ENCODE data around the gene HEATR3.

Gene HEATR3

DNA sequence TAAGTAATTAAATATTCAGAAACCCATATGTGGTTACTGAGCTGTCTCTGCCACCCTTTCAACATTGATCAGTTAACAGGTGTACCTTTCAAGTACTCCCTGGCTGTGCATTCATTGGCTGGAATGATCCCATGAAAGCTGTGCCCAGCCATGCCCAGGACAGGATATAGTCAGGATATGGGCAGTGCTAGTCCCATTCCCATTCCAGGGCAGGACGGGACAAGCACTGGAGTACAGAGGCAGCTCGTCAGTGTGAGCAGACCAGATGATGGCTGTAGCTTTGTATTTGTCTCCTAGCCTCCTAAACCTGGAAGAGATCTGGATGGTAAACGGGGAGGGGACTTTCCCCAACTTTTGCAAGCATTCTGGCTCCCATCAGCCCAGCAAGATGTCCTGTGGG is 22.5 kb downstream of the HEATR3 start:
- no peaks in the 10 kb centered on the region for H3K9me3 ChIP-seq (ENCODE audit: insufficient read depth, low read depth, low read length)
- H3K9me2 ChIP-seq (replicated peaks; ENCODE audit: low read depth, low read length): no peaks in the 10 kb centered on the region
- H4K20me1 ChIP-seq (ENCODE audit: insufficient read depth, low read length, poor library complexity, severe bottlenecking): no peaks in the 10 kb centered on the region
- no peak overlapping the region for H3K9ac ChIP-seq (ENCODE audit: low read depth, low read length, poor library complexity, severe bottlenecking)
- no peaks in the 10 kb centered on the region for H3K4me1 ChIP-seq (ENCODE audit: insufficient read depth, low read length, poor library complexity, severe bottlenecking)
- H3F3A ChIP-seq (ENCODE audit: low read depth): no peaks in the 10 kb centered on the region
- H3K4me2 ChIP-seq (ENCODE audit: low read depth, low read length, poor library complexity, severe bottlenecking): no peak overlapping the region
- TF ChIP-seq, protein P1, sequence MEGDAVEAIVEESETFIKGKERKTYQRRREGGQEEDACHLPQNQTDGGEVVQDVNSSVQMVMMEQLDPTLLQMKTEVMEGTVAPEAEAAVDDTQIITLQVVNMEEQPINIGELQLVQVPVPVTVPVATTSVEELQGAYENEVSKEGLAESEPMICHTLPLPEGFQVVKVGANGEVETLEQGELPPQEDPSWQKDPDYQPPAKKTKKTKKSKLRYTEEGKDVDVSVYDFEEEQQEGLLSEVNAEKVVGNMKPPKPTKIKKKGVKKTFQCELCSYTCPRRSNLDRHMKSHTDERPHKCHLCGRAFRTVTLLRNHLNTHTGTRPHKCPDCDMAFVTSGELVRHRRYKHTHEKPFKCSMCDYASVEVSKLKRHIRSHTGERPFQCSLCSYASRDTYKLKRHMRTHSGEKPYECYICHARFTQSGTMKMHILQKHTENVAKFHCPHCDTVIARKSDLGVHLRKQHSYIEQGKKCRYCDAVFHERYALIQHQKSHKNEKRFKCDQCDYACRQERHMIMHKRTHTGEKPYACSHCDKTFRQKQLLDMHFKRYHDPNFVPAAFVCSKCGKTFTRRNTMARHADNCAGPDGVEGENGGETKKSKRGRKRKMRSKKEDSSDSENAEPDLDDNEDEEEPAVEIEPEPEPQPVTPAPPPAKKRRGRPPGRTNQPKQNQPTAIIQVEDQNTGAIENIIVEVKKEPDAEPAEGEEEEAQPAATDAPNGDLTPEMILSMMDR (conservative IDR thresholded peaks at IDR 0.05; ENCODE audit: low read length): no peak
- no peak for TF ChIP-seq EZH2phosphoT487 (IDR thresholded peaks at IDR 0.05; ENCODE audit: borderline replicate concordance)
- H3K4me3 ChIP-seq (ENCODE audit: low read length, poor library complexity, severe bottlenecking): no peak overlapping the region
- no peaks in the 10 kb centered on the region for H3K79me2 ChIP-seq (ENCODE audit: insufficient read depth, low read length)
- no peaks in the 10 kb centered on the region for H3K27me3 ChIP-seq (ENCODE audit: insufficient read depth, low read length, poor library complexity, severe bottlenecking)
- peaks cover 59% of the 10 kb centered on the region; the same call in 1 of the 2 replicates for H3K36me3 ChIP-seq (ENCODE audit: insufficient read depth, low read length)
- no peak overlapping the region for H2AFZ ChIP-seq (ENCODE audit: low read length)

DNA sequence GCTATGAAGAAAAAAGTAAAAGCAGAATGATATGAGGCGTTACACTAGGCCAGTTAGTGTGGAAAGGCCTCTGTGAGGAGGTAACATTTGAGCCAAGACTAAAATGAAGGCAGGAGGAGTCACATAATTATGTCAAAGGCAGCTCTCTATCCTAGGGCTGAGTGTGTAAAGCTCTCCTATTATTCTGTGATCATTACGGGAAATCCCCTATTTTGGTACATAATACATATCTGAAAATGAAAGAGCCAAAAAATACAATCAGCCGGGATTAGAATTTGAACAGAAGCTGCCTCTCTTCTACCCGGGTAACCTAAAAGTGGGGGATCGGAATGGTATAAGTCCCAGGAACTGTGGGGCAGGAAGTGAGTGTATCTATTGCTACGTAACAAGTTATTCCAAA is 27.1 kb downstream of the HEATR3 start:
- no peaks in the 10 kb centered on the region for H3K27me3 ChIP-seq (ENCODE audit: insufficient read depth, low read length, poor library complexity, severe bottlenecking)
- no peaks in the 10 kb centered on the region for H3K4me1 ChIP-seq (ENCODE audit: insufficient read depth, low read length, poor library complexity, severe bottlenecking)
- H3K9ac ChIP-seq (ENCODE audit: low read depth, low read length, poor library complexity, severe bottlenecking): no peak overlapping the region
- H3F3A ChIP-seq (ENCODE audit: low read depth): no peaks in the 10 kb centered on the region
- H3K9me2 ChIP-seq (replicated peaks; ENCODE audit: low read depth, low read length): no peaks in the 10 kb centered on the region
- no peaks in the 10 kb centered on the region for H4K20me1 ChIP-seq (ENCODE audit: insufficient read depth, low read length, poor library complexity, severe bottlenecking)
- no peaks in the 10 kb centered on the region for H3K9me3 ChIP-seq (ENCODE audit: insufficient read depth, low read depth, low read length)
- no peak overlapping the region for H3K4me2 ChIP-seq (ENCODE audit: low read depth, low read length, poor library complexity, severe bottlenecking)
- TF ChIP-seq, protein P1 (conservative IDR thresholded peaks at IDR 0.05; ENCODE audit: low read length): no peak
- no peak for TF ChIP-seq EZH2phosphoT487 (IDR thresholded peaks at IDR 0.05; ENCODE audit: borderline replicate concordance)
- no peak overlapping the region for H2AFZ ChIP-seq (ENCODE audit: low read length)
- no peak overlapping the region for H3K4me3 ChIP-seq (ENCODE audit: low read length, poor library complexity, severe bottlenecking)
- H3K36me3 ChIP-seq (ENCODE audit: insufficient read depth, low read length): peaks cover 40% of the 10 kb centered on the region
- H3K79me2 ChIP-seq (ENCODE audit: insufficient read depth, low read length): no peaks in the 10 kb centered on the region

DNA sequence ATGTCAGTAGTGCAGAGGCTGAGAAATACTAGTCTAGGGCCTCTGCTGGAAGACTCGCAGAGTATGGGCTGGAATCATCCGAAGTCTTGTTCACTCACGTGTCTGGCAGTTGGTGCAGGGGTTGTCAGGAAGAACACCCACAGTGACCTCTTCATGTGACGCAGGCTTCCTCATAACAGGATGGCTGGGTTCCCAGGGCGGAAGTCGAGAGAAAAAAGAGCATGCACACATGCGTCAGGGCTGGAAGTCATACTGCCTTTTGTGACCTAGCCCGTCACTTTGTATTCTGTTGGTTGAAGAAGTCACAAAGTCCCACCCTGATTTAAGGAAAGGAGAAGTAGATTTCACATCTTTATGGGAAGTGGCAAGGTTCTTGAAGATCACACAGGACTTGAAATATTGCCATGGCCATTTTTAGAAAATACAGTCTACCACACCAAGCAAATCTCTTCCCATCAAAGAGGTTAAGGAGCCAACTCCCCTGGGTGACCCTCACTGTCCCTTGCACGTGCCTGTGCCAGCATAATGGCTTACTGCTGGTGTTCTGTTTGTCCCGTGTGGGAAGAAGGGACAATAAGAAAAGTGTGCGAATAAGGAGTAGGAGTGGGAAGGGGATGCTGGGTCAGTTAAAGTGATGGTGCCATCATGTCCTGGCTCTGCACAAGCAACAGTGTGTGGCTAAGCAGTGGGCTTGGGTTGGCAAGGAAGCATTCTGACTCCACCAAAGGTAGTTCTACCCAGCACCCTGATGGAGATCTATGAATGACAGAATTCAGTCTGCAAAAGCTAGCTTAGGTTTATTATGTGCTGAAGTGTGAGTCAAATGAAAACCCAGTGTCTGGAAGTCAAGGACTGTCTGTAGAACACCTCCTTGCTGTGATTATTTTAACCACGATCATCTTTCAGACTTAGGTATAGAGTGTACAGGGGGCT is 28.1 kb downstream of the HEATR3 start:
- no peak for TF ChIP-seq EZH2phosphoT487 (IDR thresholded peaks at IDR 0.05; ENCODE audit: borderline replicate concordance)
- TF ChIP-seq, protein P1 (conservative IDR thresholded peaks at IDR 0.05; ENCODE audit: low read length): no peak
- H3K4me2 ChIP-seq (ENCODE audit: low read depth, low read length, poor library complexity, severe bottlenecking): no peak overlapping the region
- H3F3A ChIP-seq (ENCODE audit: low read depth): no peaks in the 10 kb centered on the region
- no peaks in the 10 kb centered on the region for H3K9me3 ChIP-seq (ENCODE audit: insufficient read depth, low read depth, low read length)
- no peaks in the 10 kb centered on the region for H3K79me2 ChIP-seq (ENCODE audit: insufficient read depth, low read length)
- no peaks in the 10 kb centered on the region for H4K20me1 ChIP-seq (ENCODE audit: insufficient read depth, low read length, poor library complexity, severe bottlenecking)
- no peak overlapping the region for H3K9ac ChIP-seq (ENCODE audit: low read depth, low read length, poor library complexity, severe bottlenecking)
- H3K4me3 ChIP-seq (ENCODE audit: low read length, poor library complexity, severe bottlenecking): no peak overlapping the region
- H2AFZ ChIP-seq (ENCODE audit: low read length): no peak overlapping the region
- H3K9me2 ChIP-seq (replicated peaks; ENCODE audit: low read depth, low read length): no peaks in the 10 kb centered on the region
- H3K36me3 ChIP-seq (ENCODE audit: insufficient read depth, low read length): peaks cover 33% of the 10 kb centered on the region
- H3K27me3 ChIP-seq (ENCODE audit: insufficient read depth, low read length, poor library complexity, severe bottlenecking): no peaks in the 10 kb centered on the region
- no peaks in the 10 kb centered on the region for H3K4me1 ChIP-seq (ENCODE audit: insufficient read depth, low read length, poor library complexity, severe bottlenecking)
